Activated CD4-positive, alpha-beta T cell treated with anti-CD3 and anti-CD28 coated beads for 4 hours (primary cell): ENCODE measurements around the gene C7.
"Not testable (repeated sequence)": the region's sequence is repeated elsewhere in the genome, so short reads cannot be mapped to it uniquely, and the experiment has no call there.

Experiments used
- DNase-seq, 2 donors: peaks; one replicate each; pipeline ENCODE4 v3.0.0-alpha.2; 2020

The C7 gene

GRCh38 chr5:40909264-40909663, at the start of gene C7:
Gene C7, plus strand, starts transcription at chr5:40909497. Its CDS starts 114 bp downstream, at chr5:40909611.
- DNase-seq, result no peak

- no peak for DNase-seq
Observed at GRCh38 chr5:40860711-40861110, 48.6 kb upstream of the C7 start.

GRCh38 chr5:40865004-40865403, 44.3 kb upstream of the C7 start:
- not testable (repeated sequence) for DNase-seq

- no peak for DNase-seq
Observed at GRCh38 chr5:40866844-40867243, 42.5 kb upstream of the C7 start.

GRCh38 chr5:40869384-40869783, 39.9 kb upstream of the C7 start:
- DNase-seq, result no peak

- no peak for DNase-seq
Observed at GRCh38 chr5:40871177-40871576, 38.1 kb upstream of the C7 start.

- DNase-seq, result not testable (repeated sequence)
Observed at GRCh38 chr5:40872253-40872652, 37.0 kb upstream of the C7 start.

- no peak for DNase-seq
Observed at GRCh38 chr5:40873286-40873880, 35.9 kb upstream of the C7 start.

GRCh38 chr5:40875958-40876357, 33.3 kb upstream of the C7 start:
- DNase-seq, result no peak

GRCh38 chr5:40877371-40877988, 31.8 kb upstream of the C7 start:
- DNase-seq, result peak; percentile 7 to 10

GRCh38 chr5:40879163-40879942, 29.9 kb upstream of the C7 start:
- DNase-seq, result no peak

- no peak for DNase-seq
Observed at GRCh38 chr5:40882291-40882690, 27.0 kb upstream of the C7 start.

GRCh38 chr5:40883051-40883450, 26.2 kb upstream of the C7 start:
- DNase-seq, result not testable (repeated sequence)

GRCh38 chr5:40895440-40896425, 13.6 kb upstream of the C7 start:
- DNase-seq, result not testable (repeated sequence)

GRCh38 chr5:40904205-40904993, 4.9 kb upstream of the C7 start:
- no peak for DNase-seq

- DNase-seq, result no peak
Observed at GRCh38 chr5:40904994-40905306, 4.3 kb upstream of the C7 start.

GRCh38 chr5:40906351-40906751, 2.9 kb upstream of the C7 start:
- no peak for DNase-seq

GRCh38 chr5:40909723-40910122, 426 bp downstream of the C7 start:
- DNase-seq, result no peak

GRCh38 chr5:40911266-40911665, 2.0 kb downstream of the C7 start:
- DNase-seq, result no peak

- no peak for DNase-seq
Observed at GRCh38 chr5:40914835-40915234, 5.5 kb downstream of the C7 start.

GRCh38 chr5:40915341-40915926, 6.1 kb downstream of the C7 start:
- no peak for DNase-seq

- no peak for DNase-seq
Observed at GRCh38 chr5:40916226-40916625, 6.9 kb downstream of the C7 start.
